NB4 (cell line): ENCODE results near the gene ZFAND2B.

Experiments
- MYC ChIP-seq: IDR thresholded peaks from 2 replicates; pipeline ENCODE4 v1.6.1; 2011; ENCODE audit warnings: low read depth, low read length
- POLR2A ChIP-seq: IDR thresholded peaks from 2 replicates; pipeline ENCODE4 v1.6.1; 2011; ENCODE audit warnings: mild to moderate bottlenecking; ENCODE audit not compliant: insufficient read length; ENCODE audit errors: extremely low read depth
- TF ChIP-seq, protein P1 (sequence below): IDR thresholded peaks from one replicate; pipeline ENCODE4 v1.5.1; 2012; ENCODE audit warnings: low read depth, low read length
- TF ChIP-seq, protein P2 (sequence below): IDR thresholded peaks from 2 replicates; pipeline ENCODE4 v1.6.1; 2011; ENCODE audit warnings: low read depth, low read length

DNA sequence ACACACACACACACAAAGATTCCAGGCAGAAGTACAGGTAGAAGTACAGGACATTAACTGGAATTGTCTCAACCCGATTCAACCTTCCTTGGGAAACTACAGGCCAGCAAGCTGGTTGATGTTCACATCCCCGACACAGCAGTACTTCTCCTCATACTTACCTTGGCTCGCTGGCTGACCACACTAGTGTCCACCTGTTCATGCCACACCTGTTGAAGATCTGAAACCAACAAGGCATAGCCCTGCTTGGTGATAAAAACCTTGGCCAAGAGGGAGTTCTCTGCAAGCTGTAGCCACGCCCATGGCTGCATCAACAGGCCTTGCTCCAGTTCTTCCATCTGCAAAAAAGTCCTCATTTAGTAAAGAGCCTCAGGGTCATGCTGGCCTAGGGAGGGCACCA is 48.6 kb upstream of the ZFAND2B start:
- TF ChIP-seq, protein P1, sequence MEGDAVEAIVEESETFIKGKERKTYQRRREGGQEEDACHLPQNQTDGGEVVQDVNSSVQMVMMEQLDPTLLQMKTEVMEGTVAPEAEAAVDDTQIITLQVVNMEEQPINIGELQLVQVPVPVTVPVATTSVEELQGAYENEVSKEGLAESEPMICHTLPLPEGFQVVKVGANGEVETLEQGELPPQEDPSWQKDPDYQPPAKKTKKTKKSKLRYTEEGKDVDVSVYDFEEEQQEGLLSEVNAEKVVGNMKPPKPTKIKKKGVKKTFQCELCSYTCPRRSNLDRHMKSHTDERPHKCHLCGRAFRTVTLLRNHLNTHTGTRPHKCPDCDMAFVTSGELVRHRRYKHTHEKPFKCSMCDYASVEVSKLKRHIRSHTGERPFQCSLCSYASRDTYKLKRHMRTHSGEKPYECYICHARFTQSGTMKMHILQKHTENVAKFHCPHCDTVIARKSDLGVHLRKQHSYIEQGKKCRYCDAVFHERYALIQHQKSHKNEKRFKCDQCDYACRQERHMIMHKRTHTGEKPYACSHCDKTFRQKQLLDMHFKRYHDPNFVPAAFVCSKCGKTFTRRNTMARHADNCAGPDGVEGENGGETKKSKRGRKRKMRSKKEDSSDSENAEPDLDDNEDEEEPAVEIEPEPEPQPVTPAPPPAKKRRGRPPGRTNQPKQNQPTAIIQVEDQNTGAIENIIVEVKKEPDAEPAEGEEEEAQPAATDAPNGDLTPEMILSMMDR = no peak
- TF ChIP-seq POLR2A (no peak), MYC (no peak)
- TF ChIP-seq, protein P2, sequence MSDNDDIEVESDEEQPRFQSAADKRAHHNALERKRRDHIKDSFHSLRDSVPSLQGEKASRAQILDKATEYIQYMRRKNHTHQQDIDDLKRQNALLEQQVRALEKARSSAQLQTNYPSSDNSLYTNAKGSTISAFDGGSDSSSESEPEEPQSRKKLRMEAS = no peak
